Kidney (tissue), 14 donors: Measurements from ENCODE around the gene EXOSC7. TPM values are rescaled to one million over a fixed set of nuclear protein-coding genes. Genes with fewer than 3 reads are reported as not detected.

Source experiments
- DNase-seq, 5 donors: peaks; one replicate each; pipeline ENCODE4 v3.0.0-alpha.2; 2013 to 2020
- FAIRE-seq: peaks from 2 replicates; lab custom pipeline; 2012; peaks lifted over from hg19 to GRCh38; lab: Jason Lieb, UNC
- H3K27ac ChIP-seq, 2 donors: one replicate each; pipeline ENCODE4 v1.7.0; 2013; ENCODE audit warnings: low read depth in 2 of 2, low read length in 2 of 2, inconsistent platforms in 1 of 2
- H3K27me3 ChIP-seq: one replicate; pipeline ENCODE4 v1.7.1; 2013; ENCODE audit warnings: low read length, inconsistent platforms; ENCODE audit not compliant: control insufficient read depth, insufficient read depth
- H3K36me3 ChIP-seq, 3 donors: one replicate each; pipeline versions ENCODE4 v1.7.0 to v1.7.1; 2013; ENCODE audit warnings: low read length in 3 of 3, control low read depth in 1 of 3, inconsistent platforms in 1 of 3; ENCODE audit not compliant: insufficient read depth in 3 of 3, control insufficient read depth in 2 of 3
- H3K4me1 ChIP-seq, 3 donors: one replicate each; pipeline versions ENCODE4 v1.7.0 to v1.7.1; 2013; ENCODE audit warnings: low read length in 3 of 3, inconsistent platforms in 1 of 3, low read depth in 1 of 3; ENCODE audit not compliant: control insufficient read depth in 2 of 3, insufficient read depth in 2 of 3
- H3K4me3 ChIP-seq, 3 donors: one replicate each; pipeline versions ENCODE4 v1.7.0 to v1.8.1; 2013; ENCODE audit warnings: low read length in 3 of 3, control low read depth in 1 of 3, inconsistent platforms in 1 of 3
- H3K9ac ChIP-seq, 3 donors: one replicate each; pipeline versions ENCODE4 v1.7.0 to v1.7.1; 2013; ENCODE audit warnings: low read length in 3 of 3, control low read depth in 1 of 3, inconsistent platforms in 1 of 3
- H3K9me3 ChIP-seq, 3 donors: one replicate each; pipeline versions ENCODE4 v1.7.0 to v1.7.1; 2013; ENCODE audit warnings: low read length in 3 of 3, control low read depth in 1 of 3, inconsistent platforms in 1 of 3; ENCODE audit not compliant: control insufficient read depth in 2 of 3, insufficient read depth in 1 of 3
- CTCF ChIP-seq: IDR thresholded peaks from 3 replicates; pipeline ENCODE4 v1.5.1; 2012; ENCODE audit warnings: mild to moderate bottlenecking, moderate library complexity, borderline replicate concordance; ENCODE audit not compliant: insufficient read depth; ENCODE audit errors: extremely low read depth
- intact Hi-C: fragments of 100-400 bp; cut with DNase I; formaldehyde crosslinking; loops from one replicate; pipeline ENCODE4 v1.11.1; 2022
- polyA plus RNA-seq: library from polyadenylated mRNA; stranded (reverse); fragments of 350-450 nt; fragmentation: Illumina TruSeq; extraction: RNeasy Lipid Tissue Mini Kit (QIAGEN cat#74804); gene quantifications from one replicate; pipeline ENCODE4 v1.2.3, GENCODE V29; 2014; ENCODE audit warnings: low read depth, low replicate concordance; ENCODE audit not compliant: insufficient read depth
- total RNA-seq: library from RNA; stranded (reverse); fragmentation: NEBNext Ultra II Directional; extraction: Animal tissue kit (Norgen Biotek cat#: 25700); gene quantifications from one replicate; pipeline ENCODE4 v1.2.1, GENCODE V29; 2021
- donor health status: control.
- donor health status: control.
- donor health status: control.
- donor health status: control.
- donor health status: control.
- donor health status: DM: yes; HTN: yes; CAD: no.
- donor health status: Normal renal cell carcinoma (clear cell type).

The EXOSC7 gene
- total and polyA plus RNA-seq, 2 donors from 2014 or later, result 43.8 to 71.8 TPM

GRCh38 chr3:44932986-44933944 lies 42.8 kb upstream of the EXOSC7 start:
- Histone ChIP-seq H3K27me3 (no peaks in the 10 kb centered on the region), H3K9ac (no peak overlapping the region), H3K36me3 (peaks cover 0 to 36% (median 21%) of the 10 kb centered on the region in 3 donors), H3K27ac (no peak overlapping the region), H3K4me1 (no peaks in the 10 kb centered on the region), H3K4me3 (no peak overlapping the region), H3K9me3 (no peaks in the 10 kb centered on the region)
- FAIRE-seq, result no peak
- no peak for TF ChIP-seq CTCF
- no peak for DNase-seq
- intact Hi-C loops, result no loop called here

GRCh38 chr3:44939581-44940036 lies 36.4 kb upstream of the EXOSC7 start:
- Histone ChIP-seq H3K9ac (no peak overlapping the region), H3K27me3 (no peaks in the 10 kb centered on the region), H3K27ac (no peak overlapping the region), H3K4me1 (peaks cover 0 to 2% (median 0%) of the 10 kb centered on the region in 3 donors), H3K9me3 (no peaks in the 10 kb centered on the region), H3K36me3 (peaks cover 0 to 28% (median 18%) of the 10 kb centered on the region in 3 donors), H3K4me3 (no peak overlapping the region)
- FAIRE-seq, result no peak
- intact Hi-C loops, result no loop called here
- DNase-seq, result no peak
- no peak for TF ChIP-seq CTCF

DNA sequence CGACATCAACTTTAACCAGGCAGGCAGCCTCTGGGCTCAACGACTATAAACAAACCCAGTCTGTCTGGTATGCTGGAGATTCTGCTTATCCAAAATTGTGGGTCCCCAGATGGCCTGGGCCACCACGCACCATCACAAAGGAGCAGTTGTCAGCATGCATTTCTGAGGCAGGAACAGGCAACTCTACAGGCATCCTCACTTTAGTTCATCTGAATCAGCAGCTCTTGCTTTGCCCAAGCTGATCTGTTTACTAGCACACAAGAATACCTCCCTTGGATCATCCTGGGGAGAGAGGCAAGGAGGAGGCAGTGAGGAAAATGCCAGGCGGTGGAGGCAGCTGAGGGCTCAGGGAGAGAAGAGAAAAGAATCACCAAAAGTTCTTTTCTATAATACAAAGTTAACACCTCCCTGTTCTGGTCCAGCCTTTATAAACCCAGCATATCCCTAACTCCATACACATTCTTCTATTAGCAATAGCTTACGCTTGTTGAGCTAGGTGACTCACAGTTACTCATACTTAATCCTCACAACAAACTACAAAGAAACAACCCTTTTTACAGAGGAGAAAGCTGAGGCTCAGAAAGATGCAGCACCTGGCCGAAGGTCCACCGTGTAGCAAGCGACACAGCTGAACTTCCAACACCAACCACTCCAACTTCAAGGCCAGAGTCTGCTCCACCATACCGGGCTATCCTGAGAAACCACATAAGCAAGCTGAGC lies 33.7 kb upstream of the EXOSC7 start:
- H3K4me1 ChIP-seq, result peaks cover 0 to 2% (median 0%) of the 10 kb centered on the region in 3 donors
- FAIRE-seq (no peak), DNase-seq (no peak)
- H3K27ac ChIP-seq, result no peak overlapping the region
- peaks cover 0 to 38% (median 18%) of the 10 kb centered on the region in 3 donors for H3K36me3 ChIP-seq
- intact Hi-C loops, result no loop called here
- no peak overlapping the region for H3K9ac ChIP-seq
- TF ChIP-seq CTCF, result no peak
- no peak overlapping the region for H3K4me3 ChIP-seq
- no peaks in the 10 kb centered on the region for H3K27me3 ChIP-seq
- H3K9me3 ChIP-seq, result no peaks in the 10 kb centered on the region
